Measurements from ENCODE around the gene ANAPC2.

ANAPC2 gene

GRCh38 chr9:137150617-137151457, 37.5 kb downstream of the ANAPC2 start:
- Histone ChIP-seq H3K27me3 (replicated peaks; ENCODE audit: control insufficient read depth, insufficient read depth, low read length, poor library complexity, severe bottlenecking) (no peaks in the 10 kb centered on the region), H3K27ac (ENCODE audit: insufficient read depth, low read length, poor library complexity, severe bottlenecking) (no peak overlapping the region), H3K4me1 (ENCODE audit: control insufficient read depth, insufficient read depth, low read length, poor library complexity, severe bottlenecking) (no peaks in the 10 kb centered on the region), H3K36me3 (ENCODE audit: control insufficient read depth, insufficient read depth, low read length) (no peaks in the 10 kb centered on the region), H3K9me3 (ENCODE audit: control insufficient read depth, low read length) (no peaks in the 10 kb centered on the region), H3K4me3 (ENCODE audit: insufficient read depth, low read depth, low read length, poor library complexity, severe bottlenecking) (no peak overlapping the region)
- DNase-seq: peak in 2 of 3 donors; percentile 18 to 45

- H3K27me3 ChIP-seq (replicated peaks; ENCODE audit: control insufficient read depth, insufficient read depth, low read length, poor library complexity, severe bottlenecking): no peaks in the 10 kb centered on the region
- no peaks in the 10 kb centered on the region for H3K4me1 ChIP-seq (ENCODE audit: control insufficient read depth, insufficient read depth, low read length, poor library complexity, severe bottlenecking)
- H3K9me3 ChIP-seq (ENCODE audit: control insufficient read depth, low read length): no peaks in the 10 kb centered on the region
- H3K27ac ChIP-seq (ENCODE audit: insufficient read depth, low read length, poor library complexity, severe bottlenecking): no peak overlapping the region
- no peak overlapping the region for H3K4me3 ChIP-seq (ENCODE audit: insufficient read depth, low read depth, low read length, poor library complexity, severe bottlenecking)
- H3K36me3 ChIP-seq (ENCODE audit: control insufficient read depth, insufficient read depth, low read length): no peaks in the 10 kb centered on the region
- DNase-seq: no peak
Observed at GRCh38 chr9:137149942-137150616, 38.3 kb downstream of the ANAPC2 start.

- Histone ChIP-seq H3K9me3 (ENCODE audit: control insufficient read depth, low read length) (no peaks in the 10 kb centered on the region), H3K4me3 (ENCODE audit: insufficient read depth, low read depth, low read length, poor library complexity, severe bottlenecking) (no peak overlapping the region), H3K27me3 (replicated peaks; ENCODE audit: control insufficient read depth, insufficient read depth, low read length, poor library complexity, severe bottlenecking) (no peaks in the 10 kb centered on the region), H3K36me3 (ENCODE audit: control insufficient read depth, insufficient read depth, low read length) (no peaks in the 10 kb centered on the region), H3K27ac (ENCODE audit: insufficient read depth, low read length, poor library complexity, severe bottlenecking) (no peak overlapping the region), H3K4me1 (ENCODE audit: control insufficient read depth, insufficient read depth, low read length, poor library complexity, severe bottlenecking) (no peaks in the 10 kb centered on the region)
- DNase-seq: no peak
Observed at GRCh38 chr9:137149363-137149762, 39.0 kb downstream of the ANAPC2 start.

GRCh38 chr9:137148661-137149060, 39.7 kb downstream of the ANAPC2 start:
- H3K4me1 ChIP-seq (ENCODE audit: control insufficient read depth, insufficient read depth, low read length, poor library complexity, severe bottlenecking): no peaks in the 10 kb centered on the region
- no peaks in the 10 kb centered on the region for H3K36me3 ChIP-seq (ENCODE audit: control insufficient read depth, insufficient read depth, low read length)
- H3K27ac ChIP-seq (ENCODE audit: insufficient read depth, low read length, poor library complexity, severe bottlenecking): no peak overlapping the region
- H3K4me3 ChIP-seq (ENCODE audit: insufficient read depth, low read depth, low read length, poor library complexity, severe bottlenecking): no peak overlapping the region
- H3K27me3 ChIP-seq (replicated peaks; ENCODE audit: control insufficient read depth, insufficient read depth, low read length, poor library complexity, severe bottlenecking): no peaks in the 10 kb centered on the region
- DNase-seq: no peak
- no peaks in the 10 kb centered on the region for H3K9me3 ChIP-seq (ENCODE audit: control insufficient read depth, low read length)

GRCh38 chr9:137148242-137148641, 40.1 kb downstream of the ANAPC2 start:
- Histone ChIP-seq H3K27me3 (replicated peaks; ENCODE audit: control insufficient read depth, insufficient read depth, low read length, poor library complexity, severe bottlenecking) (peaks cover under 1% of the 10 kb centered on the region), H3K4me1 (ENCODE audit: control insufficient read depth, insufficient read depth, low read length, poor library complexity, severe bottlenecking) (no peaks in the 10 kb centered on the region), H3K36me3 (ENCODE audit: control insufficient read depth, insufficient read depth, low read length) (no peaks in the 10 kb centered on the region), H3K9me3 (ENCODE audit: control insufficient read depth, low read length) (no peaks in the 10 kb centered on the region), H3K27ac (ENCODE audit: insufficient read depth, low read length, poor library complexity, severe bottlenecking) (no peak overlapping the region), H3K4me3 (ENCODE audit: insufficient read depth, low read depth, low read length, poor library complexity, severe bottlenecking) (no peak overlapping the region)
- no peak for DNase-seq

- no peak for DNase-seq
- H3K4me3 ChIP-seq (ENCODE audit: insufficient read depth, low read depth, low read length, poor library complexity, severe bottlenecking): no peak overlapping the region
- H3K36me3 ChIP-seq (ENCODE audit: control insufficient read depth, insufficient read depth, low read length): no peaks in the 10 kb centered on the region
- H3K4me1 ChIP-seq (ENCODE audit: control insufficient read depth, insufficient read depth, low read length, poor library complexity, severe bottlenecking): no peaks in the 10 kb centered on the region
- H3K9me3 ChIP-seq (ENCODE audit: control insufficient read depth, low read length): no peaks in the 10 kb centered on the region
- H3K27ac ChIP-seq (ENCODE audit: insufficient read depth, low read length, poor library complexity, severe bottlenecking): no peak overlapping the region
- H3K27me3 ChIP-seq (replicated peaks; ENCODE audit: control insufficient read depth, insufficient read depth, low read length, poor library complexity, severe bottlenecking): peaks cover 5% of the 10 kb centered on the region
Observed at GRCh38 chr9:137147793-137148160, 40.6 kb downstream of the ANAPC2 start.

- no peak for DNase-seq
- H3K9me3 ChIP-seq (ENCODE audit: control insufficient read depth, low read length): no peaks in the 10 kb centered on the region
- peaks cover 8% of the 10 kb centered on the region for H3K27me3 ChIP-seq (replicated peaks; ENCODE audit: control insufficient read depth, insufficient read depth, low read length, poor library complexity, severe bottlenecking)
- H3K4me3 ChIP-seq (ENCODE audit: insufficient read depth, low read depth, low read length, poor library complexity, severe bottlenecking): no peak overlapping the region
- H3K36me3 ChIP-seq (ENCODE audit: control insufficient read depth, insufficient read depth, low read length): no peaks in the 10 kb centered on the region
- H3K27ac ChIP-seq (ENCODE audit: insufficient read depth, low read length, poor library complexity, severe bottlenecking): no peak overlapping the region
- no peaks in the 10 kb centered on the region for H3K4me1 ChIP-seq (ENCODE audit: control insufficient read depth, insufficient read depth, low read length, poor library complexity, severe bottlenecking)
Observed at GRCh38 chr9:137147091-137147792, 41.1 kb downstream of the ANAPC2 start.

- Histone ChIP-seq H3K27me3 (replicated peaks; ENCODE audit: control insufficient read depth, insufficient read depth, low read length, poor library complexity, severe bottlenecking) (peaks cover 15% of the 10 kb centered on the region), H3K27ac (ENCODE audit: insufficient read depth, low read length, poor library complexity, severe bottlenecking) (no peak overlapping the region), H3K9me3 (ENCODE audit: control insufficient read depth, low read length) (no peaks in the 10 kb centered on the region), H3K36me3 (ENCODE audit: control insufficient read depth, insufficient read depth, low read length) (no peaks in the 10 kb centered on the region), H3K4me1 (ENCODE audit: control insufficient read depth, insufficient read depth, low read length, poor library complexity, severe bottlenecking) (no peaks in the 10 kb centered on the region), H3K4me3 (ENCODE audit: insufficient read depth, low read depth, low read length, poor library complexity, severe bottlenecking) (no peak overlapping the region)
- DNase-seq: no peak
Observed at GRCh38 chr9:137146527-137146918, 41.8 kb downstream of the ANAPC2 start.

GRCh38 chr9:137145731-137146526, 42.4 kb downstream of the ANAPC2 start:
- DNase-seq: no peak
- H3K9me3 ChIP-seq (ENCODE audit: control insufficient read depth, low read length): no peaks in the 10 kb centered on the region
- H3K27ac ChIP-seq (ENCODE audit: insufficient read depth, low read length, poor library complexity, severe bottlenecking): no peak overlapping the region
- no peak overlapping the region for H3K4me3 ChIP-seq (ENCODE audit: insufficient read depth, low read depth, low read length, poor library complexity, severe bottlenecking)
- H3K36me3 ChIP-seq (ENCODE audit: control insufficient read depth, insufficient read depth, low read length): no peaks in the 10 kb centered on the region
- H3K4me1 ChIP-seq (ENCODE audit: control insufficient read depth, insufficient read depth, low read length, poor library complexity, severe bottlenecking): no peaks in the 10 kb centered on the region
- H3K27me3 ChIP-seq (replicated peaks; ENCODE audit: control insufficient read depth, insufficient read depth, low read length, poor library complexity, severe bottlenecking): peaks cover 20% of the 10 kb centered on the region
